HUDEP-2 (cell line): ENCODE measurements around the gene SMAD1.
"Not testable (repeated sequence)": the region's sequence is repeated elsewhere in the genome, so short reads cannot be mapped to it uniquely, and the experiment has no call there.

ENCODE experiments used
- DNase-seq, 76 experiments: peaks; one replicate each; lab custom pipeline; 2025; ENCODE audit not compliant: unreplicated experiment in 76 of 76; lab: John Stamatoyannopoulos, UW

SMAD1 gene

DNA sequence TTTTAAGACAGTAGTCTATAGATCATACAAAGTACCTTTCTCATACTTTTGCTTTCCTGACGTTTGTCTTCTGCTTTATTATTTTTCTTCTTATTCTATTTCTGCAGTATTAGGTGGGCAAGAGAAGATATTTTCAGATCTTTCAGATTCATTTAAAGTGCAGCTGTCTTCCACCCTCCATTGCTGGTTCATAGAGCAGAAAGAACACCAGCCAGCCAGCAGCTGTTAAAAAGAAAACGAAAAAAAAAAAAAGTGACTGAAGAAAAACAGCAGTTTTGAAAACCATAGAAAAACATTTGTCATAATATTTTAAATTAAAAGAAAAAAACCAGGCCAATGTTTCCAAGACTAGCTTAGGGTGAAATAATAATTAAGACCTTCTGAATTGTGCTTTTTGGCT, 42.9 kb downstream of the SMAD1 start:
- DNase-seq: no peak

DNA sequence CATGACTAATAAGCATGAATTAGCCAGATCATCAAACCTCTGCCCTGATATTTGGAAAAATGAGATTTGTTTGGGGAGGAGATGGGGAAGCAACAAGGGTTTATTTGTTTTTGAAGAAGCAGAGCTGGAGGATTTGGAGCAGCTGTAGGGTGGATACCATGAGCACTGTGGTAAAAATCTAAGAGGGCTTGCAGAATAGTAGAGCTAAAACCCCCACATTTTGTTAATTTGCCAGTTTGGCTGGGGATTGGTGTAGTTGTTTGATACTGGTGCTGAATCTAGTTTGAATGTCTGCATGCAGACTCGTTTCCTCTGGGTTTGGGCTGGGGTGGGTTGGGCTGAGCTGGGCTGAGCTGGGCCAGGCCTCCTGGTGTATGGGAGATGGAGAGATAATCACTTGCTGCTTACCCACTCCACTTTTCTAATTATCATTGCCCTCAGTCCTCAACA, 43.7 kb downstream of the SMAD1 start:
- peak in 20 of 76 experiments; percentile 0 to 22 (median 3) for DNase-seq

DNA sequence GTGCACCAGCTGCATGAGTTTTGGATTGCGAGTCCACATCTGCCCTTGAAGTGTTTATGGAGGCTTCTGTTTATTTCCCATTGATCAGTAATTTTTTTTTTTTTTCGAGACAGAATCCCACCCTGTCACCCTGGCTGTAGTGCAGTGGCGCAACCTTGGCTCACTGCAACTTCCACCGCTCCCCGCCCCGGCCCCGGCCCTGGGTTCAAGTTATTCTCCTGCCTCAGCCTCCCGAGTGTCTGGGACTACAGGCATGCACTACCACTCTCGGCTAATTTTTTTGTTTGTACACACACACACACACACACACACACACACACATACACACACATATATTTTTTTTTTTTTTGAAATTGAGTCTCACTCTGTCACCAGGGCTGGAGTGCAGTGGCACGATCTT, 46.1 kb downstream of the SMAD1 start:
- no peak for DNase-seq

DNA sequence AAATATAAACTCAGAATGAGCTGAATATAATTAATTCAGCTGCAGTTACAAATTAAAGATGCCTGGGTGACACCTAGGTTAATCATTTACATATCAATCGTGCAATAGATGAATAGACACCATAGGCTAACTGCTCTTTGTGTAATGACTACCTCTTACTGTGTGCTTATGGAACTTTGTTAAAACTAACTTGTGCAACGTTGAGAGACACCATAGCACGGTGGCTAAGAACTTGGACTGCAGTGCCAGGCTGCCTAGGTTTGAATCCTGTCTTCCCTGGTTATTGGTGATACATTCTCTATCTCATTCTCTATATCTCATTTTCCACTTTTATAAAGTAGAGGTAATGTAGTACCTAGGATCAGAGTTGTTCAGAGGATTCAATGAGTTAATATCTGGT, 46.9 kb downstream of the SMAD1 start:
- no peak for DNase-seq

DNA sequence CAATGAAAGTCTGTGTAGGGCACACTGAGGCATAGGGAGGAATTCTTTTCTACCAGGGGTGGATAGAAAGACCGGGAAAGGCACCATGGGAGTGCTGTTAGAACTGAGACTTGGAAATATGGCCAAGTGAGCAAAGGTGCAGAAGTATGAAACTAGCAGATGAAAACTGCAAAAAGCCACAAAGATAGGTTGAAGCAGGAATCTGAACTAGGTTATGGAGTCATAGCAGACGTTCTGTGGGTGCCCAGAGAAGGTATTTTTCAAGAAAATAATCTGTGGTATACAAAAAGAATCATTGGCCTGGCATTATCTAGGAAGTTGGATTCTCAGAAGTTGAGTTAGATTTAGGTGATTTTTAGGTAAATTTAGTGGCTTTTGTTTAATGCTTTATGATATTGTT, 48.5 kb downstream of the SMAD1 start:
- DNase-seq: no peak

DNA sequence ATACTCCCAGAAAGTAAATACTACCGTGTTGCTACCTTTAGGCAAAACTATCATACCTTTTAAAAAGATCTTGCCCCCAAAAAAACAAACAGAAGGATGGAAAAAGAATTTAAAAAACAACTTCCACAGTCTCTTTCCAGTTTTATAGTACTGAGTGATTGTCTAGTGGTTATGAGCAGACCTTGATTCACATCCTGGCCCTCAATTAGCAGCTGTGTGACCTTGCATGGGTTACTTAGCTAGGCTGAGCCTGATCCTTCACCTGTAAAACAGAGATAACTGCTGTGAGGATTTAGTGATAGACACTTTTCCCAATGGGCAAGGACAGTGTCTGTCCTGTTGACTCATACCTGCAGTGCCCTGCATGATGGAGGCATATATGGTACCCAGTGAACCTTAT, 49.0 kb downstream of the SMAD1 start:
- DNase-seq: no peak

DNA sequence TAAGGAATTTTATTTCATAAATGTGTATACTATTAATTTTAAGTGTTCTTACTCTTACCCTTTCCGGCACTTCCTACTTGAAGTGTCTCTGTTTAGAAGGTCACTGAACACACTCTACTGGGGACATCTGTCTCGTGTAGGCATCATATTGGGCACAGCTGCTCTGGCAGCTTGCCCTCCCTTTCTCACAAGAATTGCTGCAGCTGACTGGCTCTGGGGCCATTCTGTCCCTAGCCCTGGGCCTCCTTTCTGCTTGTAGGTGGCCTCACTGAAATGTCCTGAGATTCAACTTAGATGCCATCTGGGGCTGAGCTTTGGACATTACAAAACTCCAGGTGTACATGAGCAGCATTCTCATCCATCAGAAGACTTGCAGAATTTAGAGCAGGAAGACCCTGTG, 49.6 kb downstream of the SMAD1 start:
- no peak for DNase-seq

DNA sequence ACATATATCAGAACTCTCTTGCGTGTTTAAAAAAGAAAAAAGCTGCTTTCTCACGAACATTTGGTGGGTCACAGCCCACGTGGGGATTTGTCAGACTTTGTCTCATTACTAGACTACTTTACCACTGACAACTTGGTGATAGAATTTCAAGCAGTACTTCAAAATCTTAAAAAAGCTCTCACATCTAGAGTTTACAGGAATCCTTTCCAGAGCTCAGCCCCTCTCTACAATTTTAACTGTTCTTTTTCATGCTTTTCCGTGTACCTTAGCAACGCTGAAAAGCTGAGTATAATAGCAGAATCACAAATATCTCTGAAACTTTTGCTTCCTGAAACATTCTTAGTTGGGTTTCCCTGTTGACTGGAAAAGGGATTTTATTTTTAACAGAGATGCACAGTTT, 50.2 kb downstream of the SMAD1 start:
- DNase-seq: no peak

DNA sequence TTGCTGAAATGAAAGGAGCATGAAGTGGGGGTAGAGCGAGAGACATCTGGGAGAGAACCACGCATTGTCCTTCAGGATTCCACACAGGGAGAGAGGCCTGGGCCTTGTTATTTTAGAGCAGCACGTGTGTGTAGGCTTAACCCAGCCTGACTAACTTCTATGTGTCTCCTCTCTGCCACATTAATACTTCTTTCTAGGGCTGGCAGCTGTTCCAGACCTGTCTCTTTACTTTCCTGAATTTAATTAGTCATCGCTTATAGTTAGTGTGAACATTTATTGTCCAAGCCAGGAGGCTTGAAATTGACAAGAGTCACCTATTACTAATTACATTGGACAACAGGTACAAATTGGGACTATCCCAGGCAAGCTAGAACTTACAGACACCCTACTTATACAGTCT, 51.3 kb downstream of the SMAD1 start:
- DNase-seq: no peak

DNA sequence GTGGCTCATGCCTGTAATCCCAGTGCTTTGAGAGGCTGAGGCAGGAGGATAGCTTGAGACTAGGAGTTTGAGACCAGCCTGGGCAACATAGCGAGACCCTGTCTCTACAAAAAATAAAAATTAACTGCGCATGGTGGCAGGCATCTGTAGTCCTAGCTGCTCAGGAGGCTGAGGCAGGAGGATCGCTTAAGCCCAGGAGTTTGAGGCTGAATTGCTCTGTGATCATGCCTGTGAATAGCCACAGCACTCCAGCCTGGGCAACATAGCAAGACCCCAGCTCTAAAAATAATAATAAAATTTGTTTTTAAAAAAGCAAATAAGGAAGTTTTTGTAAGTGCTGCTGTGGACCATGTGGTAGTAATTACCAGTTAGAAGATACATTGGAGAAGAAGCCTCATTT, 51.8 kb downstream of the SMAD1 start:
- DNase-seq: not testable (repeated sequence)

DNA sequence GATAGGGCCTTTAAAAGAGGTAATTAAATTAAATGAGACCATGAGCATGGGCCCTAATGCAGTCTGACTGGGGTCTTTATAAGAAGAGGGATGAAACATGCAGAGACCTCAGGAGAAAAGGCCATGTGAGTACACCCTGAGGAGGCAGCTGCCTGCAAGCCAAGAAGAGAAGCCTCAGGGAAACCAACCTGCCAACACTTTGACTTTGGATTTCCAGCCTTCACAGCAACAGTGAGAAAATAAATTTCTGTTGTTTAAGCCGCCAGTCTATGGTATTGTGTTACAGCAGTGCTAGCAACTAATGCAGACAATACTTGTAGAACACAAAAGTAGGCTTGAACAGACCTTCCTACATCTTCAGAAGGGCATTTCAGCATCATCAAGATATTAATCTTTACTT, 52.3 kb downstream of the SMAD1 start:
- no peak for DNase-seq

DNA sequence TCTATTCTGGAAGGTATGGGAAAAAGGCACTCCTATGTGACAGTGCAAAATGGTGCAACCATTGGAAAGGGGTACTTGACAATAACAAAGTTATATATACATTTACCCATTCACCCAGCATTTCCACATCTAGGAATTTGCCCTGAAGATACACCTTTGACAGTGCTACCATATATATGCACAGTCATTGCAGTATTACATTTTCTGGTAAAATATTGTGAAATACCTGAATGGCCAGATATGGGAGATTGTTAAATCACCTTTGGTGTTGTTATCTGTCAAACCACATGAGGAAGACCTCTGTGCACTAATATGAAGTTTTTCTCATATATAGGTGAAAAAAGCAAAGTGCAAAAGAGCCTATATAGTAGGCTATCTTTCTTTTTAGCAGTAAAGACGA, 53.5 kb downstream of the SMAD1 start:
- no peak for DNase-seq

DNA sequence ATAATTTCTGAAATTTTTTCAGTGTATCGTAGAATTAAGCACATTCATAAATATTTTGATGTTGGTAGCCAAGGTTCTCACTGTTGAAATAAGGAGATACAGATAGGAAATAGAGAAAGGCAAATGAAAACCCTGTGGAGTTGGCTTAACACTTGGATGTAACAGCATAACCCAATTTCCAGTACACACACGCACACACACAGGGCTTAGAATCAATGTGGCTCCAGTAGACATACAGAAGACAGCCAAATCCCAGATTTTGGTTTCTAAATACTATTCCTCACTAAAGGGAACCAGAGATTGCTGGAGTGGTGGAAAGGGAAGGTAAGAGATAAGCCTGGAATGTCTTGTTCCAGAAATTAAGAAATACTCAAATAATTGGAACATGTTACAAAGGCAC, 54.4 kb downstream of the SMAD1 start:
- no peak for DNase-seq

DNA sequence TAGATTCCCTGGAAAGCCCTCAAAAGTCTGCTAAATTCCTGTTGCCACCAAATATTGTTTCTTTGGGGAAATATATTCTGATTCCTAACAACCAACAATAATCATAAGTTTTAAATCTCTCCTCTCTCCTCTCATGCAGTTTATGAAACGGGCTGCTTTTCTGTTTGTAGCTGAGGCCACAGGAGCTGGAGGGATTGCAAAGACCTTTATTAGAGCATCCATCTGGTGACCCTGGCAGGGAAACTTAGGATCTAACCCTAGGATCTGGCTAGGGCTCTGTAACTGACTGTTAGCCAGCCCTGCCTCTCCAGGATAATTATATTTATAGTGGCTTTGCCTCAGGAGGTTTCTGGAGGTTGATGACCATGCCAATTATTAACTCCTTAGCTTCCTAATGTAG, 56.9 kb downstream of the SMAD1 start:
- no peak for DNase-seq

DNA sequence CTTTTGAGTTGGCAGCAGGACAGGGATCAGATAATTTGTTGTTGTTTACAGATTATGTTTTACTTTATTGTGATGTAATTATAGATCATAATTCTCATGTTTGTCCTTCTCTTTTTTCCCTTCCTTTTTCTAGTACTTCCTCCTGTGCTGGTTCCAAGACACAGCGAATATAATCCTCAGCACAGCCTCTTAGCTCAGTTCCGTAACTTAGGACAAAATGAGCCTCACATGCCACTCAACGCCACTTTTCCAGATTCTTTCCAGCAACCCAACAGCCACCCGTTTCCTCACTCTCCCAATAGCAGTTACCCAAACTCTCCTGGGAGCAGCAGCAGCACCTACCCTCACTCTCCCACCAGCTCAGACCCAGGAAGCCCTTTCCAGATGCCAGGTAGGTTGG, 58.0 kb downstream of the SMAD1 start:
- no peak for DNase-seq

DNA sequence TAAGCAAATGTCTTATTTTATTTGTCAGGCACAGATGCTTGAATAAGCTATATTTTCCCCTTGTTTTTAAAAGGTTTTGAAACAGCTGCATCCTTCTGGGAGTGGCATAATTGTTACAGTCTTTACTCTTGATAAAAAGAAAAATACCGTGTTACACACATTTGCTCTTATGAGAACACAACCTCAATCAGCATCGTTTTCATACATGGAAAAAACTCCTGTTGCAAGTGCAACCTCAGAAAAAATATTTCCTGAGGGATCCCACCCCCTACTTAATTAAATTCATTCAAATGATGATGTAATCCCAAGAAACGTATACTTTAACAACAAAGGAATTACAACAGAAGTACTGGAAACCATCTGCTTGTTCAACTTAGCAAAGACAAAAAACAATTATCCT, 58.6 kb downstream of the SMAD1 start:
- DNase-seq: no peak

DNA sequence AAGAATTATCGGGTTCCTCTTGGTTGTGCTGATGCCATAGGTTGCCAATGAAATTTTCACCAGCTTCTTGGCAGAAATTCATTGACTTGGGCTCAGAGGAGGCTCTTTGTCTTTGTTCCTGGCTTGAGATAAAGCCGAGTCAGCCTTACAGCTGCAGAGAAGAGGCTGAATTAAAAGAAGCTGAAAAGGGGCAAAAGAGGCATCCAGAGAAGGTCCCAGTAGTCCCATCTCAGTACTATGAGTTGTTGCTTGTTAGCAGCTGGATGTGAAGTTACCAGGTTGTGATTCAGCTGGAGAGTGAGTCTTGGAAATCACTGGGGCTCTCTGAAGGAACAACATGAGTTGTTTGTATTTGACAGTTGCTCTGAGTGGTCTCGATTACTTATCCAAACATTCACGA, 59.7 kb downstream of the SMAD1 start:
- no peak for DNase-seq

DNA sequence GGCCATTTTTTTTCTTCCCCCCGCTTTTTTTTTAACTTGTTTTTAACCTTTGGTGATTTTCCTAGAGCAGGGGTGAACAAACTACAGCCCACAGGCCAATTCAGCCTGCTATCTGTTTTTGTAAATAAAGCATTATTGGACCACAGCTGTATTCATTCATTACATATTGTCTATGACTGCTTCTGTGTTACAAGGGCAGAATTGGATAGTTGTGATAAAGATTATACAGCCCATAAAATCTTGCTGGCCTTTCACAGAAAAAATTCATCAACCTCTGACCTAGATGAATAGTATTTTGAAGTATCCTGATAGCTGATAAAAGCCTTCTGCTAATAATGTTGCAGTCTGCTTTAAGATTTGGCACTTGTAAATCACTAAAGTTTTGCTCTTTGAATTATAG, 63.4 kb downstream of the SMAD1 start:
- DNase-seq: no peak

DNA sequence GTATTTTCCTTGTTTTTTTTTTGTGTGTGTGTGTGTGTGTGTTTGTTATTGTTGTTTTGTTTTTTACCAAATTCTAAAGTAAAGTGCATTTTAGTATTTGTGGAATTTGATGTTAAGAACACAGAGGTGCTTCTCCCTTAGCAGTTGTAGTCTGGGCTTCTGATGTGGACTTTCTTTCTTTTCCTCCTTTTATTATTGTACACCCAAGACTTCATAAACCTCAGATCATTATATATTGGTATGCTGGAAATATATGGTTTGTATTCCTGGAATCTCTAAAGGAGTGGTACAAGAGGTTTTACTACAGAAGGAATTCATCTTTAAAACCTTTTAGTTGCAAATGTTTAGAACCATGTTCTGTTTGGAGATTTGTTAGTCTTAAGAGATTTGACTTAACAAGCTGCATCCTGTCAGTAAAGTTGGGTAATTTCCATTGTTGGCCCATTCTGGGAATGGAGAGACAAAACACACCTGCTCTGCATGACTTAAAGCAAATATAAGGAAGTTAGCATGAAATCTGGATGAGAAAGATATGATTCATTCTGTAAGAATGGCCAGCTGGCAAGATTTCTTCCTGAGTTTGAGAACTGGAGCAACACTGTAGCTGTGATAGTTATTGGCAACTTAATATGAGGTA, 64.0 kb downstream of the SMAD1 start:
- DNase-seq: no peak

DNA sequence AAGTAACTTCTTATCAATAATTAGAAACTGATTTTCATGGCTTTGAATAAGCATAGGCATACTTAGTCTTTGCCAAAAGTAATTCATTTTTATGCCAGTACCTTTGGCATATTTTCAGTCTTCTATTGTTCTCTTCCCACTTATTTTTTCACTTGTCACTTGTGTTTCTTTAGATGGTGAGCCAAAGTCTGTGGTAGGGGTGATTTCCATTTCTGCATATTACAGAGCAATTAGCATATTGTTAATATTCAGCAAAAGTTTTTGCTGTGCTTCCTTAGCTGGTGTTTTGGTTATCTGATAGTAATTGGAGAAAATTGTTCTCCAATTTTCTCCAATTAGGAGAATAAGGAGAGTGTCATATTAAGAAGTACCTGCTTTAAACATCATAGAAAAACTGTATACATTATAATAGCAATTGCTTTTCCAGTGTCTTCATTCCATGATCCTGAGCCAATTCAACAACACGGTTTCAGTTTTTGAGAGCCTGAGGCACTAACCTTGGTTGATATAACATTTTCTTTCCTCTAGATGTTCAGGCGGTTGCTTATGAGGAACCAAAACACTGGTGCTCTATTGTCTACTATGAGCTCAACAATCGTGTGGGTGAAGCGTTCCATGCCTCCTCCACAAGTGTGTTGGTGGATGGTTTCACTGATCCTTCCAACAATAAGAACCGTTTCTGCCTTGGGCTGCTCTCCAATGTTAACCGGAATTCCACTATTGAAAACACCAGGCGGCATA, 64.7 kb downstream of the SMAD1 start:
- no peak for DNase-seq

DNA sequence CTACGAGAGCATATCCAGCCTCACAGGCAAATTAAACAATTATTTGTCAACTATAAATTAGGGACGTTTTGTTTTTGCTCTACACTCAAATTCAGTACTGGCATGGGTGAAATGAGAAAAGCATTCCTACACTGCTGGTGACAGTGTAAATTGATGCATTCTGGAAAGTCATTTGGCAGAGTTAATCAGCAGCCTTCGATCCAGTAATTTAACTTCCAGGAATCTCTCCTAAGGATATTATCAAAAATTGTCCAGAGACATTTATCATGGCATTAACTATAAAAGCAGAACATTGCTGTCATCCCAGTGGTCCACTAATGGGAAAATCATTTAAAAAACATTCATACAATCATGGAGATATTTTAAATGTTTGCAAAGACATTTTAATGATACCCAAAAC, 70.0 kb downstream of the SMAD1 start:
- DNase-seq: no peak

DNA sequence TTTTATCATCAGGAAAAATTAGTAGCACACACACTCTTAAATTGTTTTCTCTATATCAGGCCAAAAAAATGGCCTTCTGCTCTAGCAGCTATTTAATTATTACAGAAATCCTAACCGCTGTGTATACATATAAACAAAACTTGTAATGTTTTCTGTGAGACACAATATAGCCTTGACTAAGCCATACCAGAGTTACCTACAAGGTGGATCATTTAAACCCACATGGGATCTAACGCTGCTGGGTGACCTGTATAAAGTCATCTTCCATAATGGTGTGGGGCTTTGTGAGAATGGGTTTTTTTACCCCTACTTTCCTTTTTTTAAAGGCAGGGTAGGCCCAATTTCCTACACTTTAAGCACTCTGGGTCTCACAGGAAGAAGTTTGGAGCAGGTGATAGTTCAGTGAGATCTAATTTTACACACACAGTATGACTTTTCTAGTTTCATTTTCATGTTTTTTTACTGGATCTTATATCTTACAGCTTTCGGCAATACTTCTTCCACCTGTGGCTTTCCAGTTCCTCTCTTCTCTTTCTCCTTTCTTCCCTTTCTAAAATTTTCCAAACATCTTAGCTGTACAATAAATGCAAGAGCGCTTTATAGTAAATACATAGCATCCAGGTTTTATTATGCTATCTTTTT, 70.6 kb downstream of the SMAD1 start:
- DNase-seq: no peak
